Esophagus squamous epithelium (tissue), 4 donors: Measurements from ENCODE around the gene GAMT.

Experiments
- CTCF ChIP-seq, 6 experiments: fragments of 450-650 bp in 4 of 6; fragments of 200-600 bp in 2 of 6; sonication (generic) in 2 of 6; IDR thresholded peaks; one replicate each; pipeline ENCODE4 v1.5.1; 2016 to 2019; ENCODE audit warnings: antibody characterized with exemption in 6 of 6, mild to moderate bottlenecking in 4 of 6, moderate library complexity in 4 of 6
- POLR2A ChIP-seq, 4 donors: fragments of 450-650 bp; IDR thresholded peaks; one replicate each; pipeline ENCODE4 v1.6.1; 2017; ENCODE audit warnings: antibody characterized with exemption in 4 of 4, mild to moderate bottlenecking in 4 of 4, moderate library complexity in 3 of 4

GRCh38 chr19:1434040-1434366 lies 32.7 kb upstream of the GAMT start:
- TF ChIP-seq CTCF (IDR thresholded peaks at IDR 0.05) (no peak), POLR2A (IDR thresholded peaks at IDR 0.05) (no peak)
